Activated T-cell treated with anti-CD3 and anti-CD28 coated beads for 4 hours (primary cell): ENCODE results near the gene UCHL3.
"Not testable (repeated sequence)": the region's sequence is repeated elsewhere in the genome, so short reads cannot be mapped to it uniquely, and the experiment has no call there.

Experiments
- DNase-seq: peaks from one replicate; pipeline ENCODE4 v3.0.0-alpha.2; 2020

UCHL3 gene

DNA sequence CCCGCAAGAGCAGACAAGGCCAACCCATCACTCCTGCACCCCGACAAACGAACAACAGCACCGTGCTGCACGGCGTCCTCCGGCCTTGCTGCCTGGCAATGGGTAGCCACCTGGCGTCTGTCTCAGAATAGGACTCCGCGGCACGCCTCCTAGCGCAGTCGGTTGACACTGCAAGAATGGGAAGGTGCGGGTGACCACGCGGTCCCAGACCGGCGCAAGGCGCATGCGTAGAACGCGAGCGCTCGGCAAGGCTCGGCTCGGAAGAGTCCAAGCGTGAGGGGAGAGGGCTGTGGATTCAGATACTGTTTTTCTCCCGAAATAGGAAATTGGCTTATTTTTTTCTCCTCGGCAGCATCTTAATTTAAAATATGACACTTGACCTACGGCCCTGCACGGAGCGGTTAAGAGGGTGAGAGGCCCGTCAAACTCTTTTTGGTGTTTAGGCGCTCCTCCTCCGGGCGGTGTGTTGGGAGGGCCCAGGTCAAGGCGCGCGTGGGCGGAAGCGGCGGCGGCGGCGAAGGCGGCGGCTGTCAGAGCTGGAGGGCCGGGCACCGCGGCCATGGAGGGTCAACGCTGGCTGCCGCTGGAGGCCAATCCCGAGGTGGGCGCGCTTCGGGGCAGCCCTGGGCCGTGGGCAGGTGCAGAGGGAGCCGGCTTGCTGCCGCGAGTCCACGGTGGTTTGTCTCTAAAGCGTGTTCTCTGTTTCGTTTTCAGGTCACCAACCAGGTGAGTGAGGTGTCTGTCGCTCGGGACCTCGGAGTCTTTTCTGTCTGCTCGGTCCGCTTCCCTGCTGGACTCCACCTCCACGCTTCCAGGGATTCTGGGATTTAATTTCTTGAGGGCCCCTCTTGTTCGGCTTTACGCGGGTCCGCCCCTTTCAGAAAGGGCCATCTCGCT lies at the start of gene UCHL3:
TSS of gene UCHL3 (plus strand) at position 530 of the 897 bp plus-strand sequence. CDS start at position 560, 30 bp downstream.
- DNase-seq = peak; percentile 97

DNA sequence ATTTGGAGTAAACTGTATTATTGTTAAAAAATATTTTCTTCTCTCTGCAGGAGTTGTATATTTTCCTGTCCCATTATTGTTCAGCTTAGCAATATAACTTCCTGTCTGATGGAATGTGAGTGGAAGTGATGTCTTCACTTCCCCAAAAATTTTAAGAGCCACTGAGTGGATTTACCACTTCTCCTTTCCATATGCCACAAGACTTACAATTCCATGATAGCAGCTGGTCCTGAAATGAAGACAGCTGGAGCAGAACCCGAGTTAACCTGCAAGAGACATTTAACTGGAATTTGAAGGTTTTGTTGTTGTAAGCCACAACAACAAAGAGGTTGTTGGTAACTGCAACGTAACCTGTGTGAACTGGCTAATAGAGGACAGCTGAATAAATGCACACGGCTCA lies 44.3 kb upstream of the UCHL3 start:
- DNase-seq = no peak

DNA sequence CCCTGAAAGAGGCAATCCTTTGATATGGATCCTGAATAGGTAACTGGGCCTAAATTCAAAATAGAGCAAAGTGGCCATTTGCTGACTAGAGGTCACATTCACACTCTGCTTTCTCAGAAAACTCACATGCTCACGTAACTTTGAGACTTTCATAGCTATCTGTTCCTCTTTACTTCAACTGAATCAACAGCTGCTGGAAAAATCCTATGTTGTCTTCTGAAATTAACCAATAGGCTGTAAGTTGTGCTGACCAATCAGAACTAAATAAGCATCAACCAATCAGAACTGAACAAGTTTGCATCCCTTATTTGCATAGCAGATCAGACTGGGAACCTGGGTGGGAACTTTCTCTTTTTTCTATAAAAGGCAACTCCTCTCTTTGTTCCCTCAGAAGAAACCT lies 43.6 kb upstream of the UCHL3 start:
- DNase-seq = no peak

DNA sequence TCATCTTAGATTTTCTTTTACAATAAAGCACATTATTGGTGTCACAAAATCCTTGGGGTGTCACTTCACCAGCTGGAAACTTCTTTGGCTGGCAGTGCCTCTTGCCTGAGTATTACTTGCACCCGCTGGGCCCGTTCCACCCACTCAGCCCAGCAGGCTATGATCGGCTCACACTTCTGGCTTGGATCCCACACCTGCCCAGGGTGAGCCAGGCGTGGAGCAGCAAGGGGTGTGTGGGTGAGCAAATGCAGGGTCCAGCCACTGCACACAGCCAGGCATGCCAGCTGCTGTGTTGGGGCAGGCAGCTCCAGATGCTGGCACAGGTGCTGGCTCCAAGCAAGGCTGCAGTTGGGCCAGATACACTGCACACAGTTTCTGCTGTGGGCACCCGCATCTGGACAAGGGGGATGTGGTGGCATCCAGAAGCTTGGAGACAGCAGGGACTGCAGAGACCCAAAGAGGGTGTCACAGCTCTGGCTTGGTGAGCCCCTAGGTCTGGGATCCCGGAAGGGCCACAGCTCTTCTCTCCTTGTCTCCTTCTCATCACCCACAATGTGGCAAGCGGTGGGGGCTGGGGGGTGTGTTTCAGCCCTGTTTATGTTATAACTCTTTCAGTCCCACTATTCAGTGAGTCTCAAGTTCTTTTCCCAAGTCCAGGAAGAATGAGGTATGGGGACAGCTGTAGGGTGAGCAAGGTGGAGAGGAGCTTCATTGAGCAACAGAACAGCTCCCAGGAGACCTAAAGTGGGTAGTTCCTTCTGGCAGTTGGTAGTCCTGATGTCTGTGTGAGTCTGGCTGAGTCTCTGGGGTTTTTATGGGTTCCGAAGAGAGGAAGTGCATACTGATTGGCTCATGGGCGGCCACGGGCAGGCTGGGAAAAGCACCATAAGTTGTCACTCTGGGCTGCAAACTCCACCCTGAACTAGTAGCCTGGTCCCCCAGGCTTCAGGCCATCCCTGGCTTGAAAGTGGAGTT lies 42.3 kb upstream of the UCHL3 start:
- DNase-seq = no peak

DNA sequence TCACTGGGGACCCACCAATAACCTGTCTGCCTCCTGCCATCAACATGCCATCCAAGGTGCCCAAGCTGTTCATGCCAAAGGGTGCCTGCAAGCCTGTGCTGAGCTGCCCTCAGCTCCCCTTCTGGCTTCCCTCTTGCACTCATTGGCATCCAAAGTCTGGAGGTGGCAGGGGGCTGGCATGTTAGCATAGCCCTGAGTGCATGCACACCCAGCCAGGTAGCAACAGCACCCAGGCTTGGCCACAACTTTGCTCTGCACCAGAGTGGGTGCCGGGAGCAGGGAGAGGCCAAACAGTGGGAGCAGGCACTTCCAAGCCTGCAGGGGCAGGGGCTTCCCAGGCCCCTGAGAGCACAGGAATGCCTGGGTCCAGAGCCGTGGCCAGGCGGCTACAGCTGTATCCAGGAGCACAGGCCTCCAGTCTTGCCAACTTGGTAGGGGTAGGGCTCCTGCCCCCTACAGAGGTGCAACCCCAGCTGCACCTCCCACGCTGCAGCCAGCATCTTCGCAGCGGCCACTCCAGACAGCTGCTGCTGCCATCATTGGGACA lies 41.5 kb upstream of the UCHL3 start:
- DNase-seq = no peak

DNA sequence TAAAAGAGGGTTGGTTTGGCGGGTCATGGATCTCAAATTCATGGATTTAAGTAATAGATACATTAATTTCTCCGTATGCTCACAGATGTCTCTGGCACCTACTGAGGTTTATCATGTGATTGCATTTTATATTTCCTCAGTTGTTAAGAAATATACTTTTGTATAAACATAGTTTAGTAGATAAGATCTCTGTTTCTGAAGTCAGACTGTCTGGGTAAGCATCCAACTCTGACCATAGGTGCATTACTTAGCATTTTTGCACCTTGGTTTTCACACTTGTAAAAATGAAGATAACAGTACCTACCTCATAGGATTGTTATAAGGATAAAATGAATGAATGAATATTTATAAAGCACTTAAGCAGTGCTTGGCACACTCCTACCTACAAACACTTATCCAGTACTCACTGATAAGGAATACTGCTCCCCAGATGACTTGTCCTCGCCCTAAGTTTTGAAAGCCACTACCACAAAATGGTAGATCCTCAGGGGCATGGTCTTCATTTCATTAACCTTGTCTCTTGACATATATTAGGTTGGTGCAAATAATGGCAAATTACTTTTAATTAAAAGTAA lies 38.5 kb upstream of the UCHL3 start:
- no peak for DNase-seq

DNA sequence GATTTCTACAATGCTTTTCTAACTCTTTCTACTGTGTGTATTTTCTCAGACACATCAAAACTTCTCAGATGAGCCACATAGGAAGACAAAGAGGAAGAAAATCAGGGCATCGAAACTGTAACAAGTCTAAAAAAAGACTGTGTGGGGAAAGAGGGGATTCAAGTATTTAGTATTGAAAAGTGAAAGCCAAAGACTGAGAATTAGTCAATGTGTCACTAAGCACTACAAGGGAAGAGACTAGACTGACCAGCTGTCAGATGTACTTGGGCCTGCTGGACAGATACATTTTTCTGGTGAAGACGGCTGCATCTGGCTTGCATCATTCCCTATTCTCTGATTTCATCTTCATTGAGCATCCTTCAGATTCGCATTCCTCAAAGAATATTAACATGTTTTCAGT lies 37.3 kb upstream of the UCHL3 start:
- DNase-seq = no peak

DNA sequence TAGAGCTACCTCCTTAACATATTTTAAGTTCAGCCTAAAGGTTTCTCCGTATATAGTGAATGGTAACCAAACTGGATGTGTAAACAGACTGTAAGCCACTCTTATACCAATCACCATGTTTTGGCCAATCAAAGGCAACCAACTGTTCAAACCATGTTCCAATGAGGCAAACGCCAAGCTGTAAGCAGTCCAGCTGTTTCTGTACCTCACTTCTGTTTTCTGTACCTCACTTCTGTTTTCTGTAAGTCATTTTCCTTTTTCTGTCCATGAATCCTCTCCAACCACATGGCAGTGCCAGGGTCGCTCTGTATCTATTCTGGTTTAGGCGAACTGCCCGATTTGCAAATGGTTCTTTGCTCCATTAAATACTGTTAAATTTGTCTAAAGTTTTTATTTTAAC lies 36.3 kb upstream of the UCHL3 start:
- no peak for DNase-seq

DNA sequence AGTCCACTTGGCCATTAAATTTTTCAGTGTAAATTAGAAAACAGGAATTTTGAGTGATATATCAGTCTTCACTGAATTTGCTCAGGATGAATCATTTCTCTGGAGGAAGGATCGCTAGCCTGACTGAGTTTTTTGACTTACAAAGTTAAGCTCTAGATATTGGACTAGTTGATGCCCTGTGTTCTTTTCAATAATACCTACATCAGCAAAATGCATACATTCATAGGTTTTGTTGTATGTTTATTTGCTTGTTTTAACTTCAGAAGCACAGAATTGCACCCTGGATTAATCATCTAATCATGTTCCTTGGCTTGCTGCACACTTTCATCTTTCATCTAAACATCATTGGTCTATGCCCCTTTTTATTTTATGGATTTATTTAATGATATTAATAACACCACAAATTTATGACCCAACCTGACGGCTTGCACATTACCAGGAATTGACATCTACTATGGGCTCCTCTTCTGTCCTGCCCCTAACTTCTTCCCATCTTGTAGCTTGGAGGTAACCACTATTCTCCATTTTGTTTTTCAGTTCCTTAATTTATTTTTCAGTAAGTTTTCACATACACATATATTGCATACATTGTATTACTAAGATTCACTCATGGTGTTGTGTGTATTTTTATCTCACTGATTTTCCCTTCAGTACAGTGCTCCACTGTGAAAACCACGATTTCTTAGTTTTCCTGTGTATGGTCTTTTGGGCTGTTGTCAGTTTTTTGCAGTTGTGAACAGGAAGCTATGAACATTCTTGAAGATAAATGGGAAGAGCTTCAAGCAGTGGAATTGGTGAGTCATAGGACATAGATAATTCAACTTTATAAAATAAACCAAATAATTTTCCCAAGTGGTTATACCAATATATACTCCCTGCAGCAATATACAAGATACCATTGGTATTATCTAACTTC lies 35.3 kb upstream of the UCHL3 start:
- no peak for DNase-seq

DNA sequence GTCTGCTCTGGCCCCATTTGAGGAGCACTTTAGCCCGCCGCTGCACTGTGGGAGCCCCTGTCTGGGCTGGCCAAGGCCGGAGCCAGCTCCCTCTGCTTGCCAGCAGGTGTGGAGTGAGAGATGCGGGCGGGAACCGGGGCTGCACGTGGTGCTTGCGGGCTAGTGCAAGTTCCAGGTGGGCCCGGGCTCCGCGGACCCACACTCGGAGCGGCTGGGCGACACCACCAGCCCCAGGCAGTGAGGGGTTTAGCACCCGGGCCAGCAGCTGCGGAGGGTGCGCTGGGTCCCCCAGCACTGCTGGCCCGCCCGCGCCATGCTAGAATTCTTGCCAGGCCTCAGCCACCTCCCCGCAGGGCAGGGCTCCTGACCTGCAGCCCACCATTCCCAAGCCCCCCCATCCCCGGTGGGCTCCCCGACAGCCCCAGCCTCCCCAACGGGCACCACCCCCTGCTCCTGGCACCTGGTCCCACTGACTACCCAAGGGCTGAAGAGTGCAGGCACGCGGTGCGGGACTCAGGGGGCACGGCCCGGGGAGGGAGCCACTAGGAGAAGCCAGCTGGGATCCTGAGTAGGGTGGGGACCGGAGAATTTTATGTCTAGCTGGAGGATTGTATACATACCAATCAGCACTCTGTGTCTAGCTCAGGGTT lies 31.0 kb upstream of the UCHL3 start:
- DNase-seq = no peak

DNA sequence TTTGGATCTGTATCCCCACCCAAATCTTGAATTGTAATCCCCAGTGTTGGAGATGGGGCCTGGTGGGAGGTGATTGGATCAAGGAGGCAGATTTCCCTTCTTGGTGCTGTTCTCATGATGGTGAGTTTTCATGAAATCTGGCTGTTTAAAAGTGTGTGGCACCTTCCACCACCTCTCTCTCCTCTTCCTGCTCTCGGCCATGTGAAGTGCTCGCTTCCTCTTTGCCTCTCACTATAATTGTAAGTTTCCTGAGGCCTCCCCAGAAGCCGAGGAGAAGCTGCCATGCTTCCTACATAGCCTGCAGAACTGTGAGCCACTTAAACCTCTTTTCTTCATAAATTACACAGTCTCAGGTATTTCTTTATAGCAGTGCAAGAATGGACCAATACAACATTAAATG lies 27.6 kb upstream of the UCHL3 start:
- DNase-seq = no peak

DNA sequence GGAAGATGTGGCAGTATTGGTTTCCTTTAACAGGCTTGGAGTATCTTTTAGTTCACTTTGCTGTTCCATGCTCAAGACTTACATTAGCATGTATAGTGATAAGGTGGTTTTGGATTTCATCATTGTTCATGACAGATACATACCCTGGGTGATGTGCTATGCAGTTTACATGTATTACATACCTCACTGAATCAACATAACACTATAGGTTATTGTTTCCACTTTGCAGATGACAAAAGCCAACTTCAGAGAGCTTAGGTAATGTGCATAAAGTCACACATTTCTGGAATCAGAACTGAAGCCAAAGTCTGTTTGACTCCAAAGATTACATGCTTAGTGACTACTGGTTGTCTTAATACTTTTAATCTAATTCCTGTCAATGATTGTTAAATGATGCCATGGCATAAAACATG lies 19.0 kb upstream of the UCHL3 start:
- DNase-seq = no peak

DNA sequence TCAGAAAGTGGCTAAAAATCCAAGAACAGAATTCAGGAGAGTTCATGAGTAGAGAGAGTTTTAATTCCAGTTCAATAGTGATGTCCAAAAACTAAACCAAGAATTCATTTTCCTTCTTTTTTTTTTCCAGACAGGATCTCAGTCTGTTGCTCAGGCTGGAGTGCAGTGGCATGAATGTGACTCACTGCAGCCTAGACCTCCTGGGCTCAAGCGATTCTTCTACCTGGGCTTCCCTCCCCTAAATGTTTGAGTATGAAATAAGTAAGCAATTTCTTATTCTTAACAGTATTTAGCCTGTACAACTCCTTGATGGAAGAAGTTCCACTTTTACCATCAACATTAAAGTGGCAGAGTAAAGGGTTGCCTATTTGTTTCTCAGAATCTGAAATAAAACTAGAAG lies 15.7 kb upstream of the UCHL3 start:
- DNase-seq = no peak

DNA sequence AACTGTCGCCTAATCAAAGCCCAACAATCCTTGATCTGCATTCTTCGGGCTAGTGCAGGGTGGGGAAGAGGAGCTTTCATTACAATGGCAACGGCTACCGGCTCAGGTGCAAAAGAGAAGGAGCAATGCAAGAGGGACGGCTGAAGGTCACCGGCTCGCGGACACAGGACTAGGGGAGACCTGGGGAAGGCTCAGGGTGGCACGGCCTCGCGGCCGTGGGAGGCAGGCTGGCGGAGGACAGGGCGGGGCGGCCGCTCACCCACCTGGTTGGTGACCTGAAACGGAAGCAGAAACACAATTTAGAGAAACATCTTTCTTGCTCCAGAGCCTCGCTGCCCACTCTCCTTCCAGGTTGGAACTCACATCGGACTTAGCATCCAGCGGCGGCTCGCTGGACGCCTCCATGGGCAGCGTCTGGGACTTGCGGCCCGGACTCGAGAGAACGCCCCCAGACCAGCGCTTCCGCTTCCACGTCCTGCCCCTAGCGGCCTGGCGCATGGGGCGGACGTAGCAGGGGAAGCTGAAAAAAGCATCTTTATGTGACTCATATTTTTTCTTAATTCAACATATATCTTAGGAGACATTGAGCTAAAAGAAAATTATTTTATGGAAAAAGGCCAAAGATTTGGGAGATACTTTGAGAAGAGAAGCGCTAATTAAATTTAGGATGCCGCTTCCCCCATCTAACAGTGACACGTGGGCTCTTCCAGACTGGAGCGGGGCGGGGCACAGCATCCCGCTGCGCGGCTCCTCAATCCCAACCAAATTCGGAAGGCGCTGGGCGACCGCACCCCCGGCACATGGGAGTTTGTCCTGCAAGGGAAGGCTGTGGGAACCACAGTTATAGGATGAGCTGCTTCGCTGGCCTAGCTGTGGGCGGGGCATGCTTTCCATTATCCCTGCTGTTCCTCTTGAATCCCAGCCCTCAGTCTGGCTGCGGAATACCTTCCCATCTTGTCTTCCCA lies 11.9 kb upstream of the UCHL3 start, which contains the start of gene COMMD6:
TSS of gene COMMD6 (minus strand) at position 441 of the 965 bp plus-strand sequence. CDS start at position 405, 36 bp downstream.
- peak; percentile 50 for DNase-seq

DNA sequence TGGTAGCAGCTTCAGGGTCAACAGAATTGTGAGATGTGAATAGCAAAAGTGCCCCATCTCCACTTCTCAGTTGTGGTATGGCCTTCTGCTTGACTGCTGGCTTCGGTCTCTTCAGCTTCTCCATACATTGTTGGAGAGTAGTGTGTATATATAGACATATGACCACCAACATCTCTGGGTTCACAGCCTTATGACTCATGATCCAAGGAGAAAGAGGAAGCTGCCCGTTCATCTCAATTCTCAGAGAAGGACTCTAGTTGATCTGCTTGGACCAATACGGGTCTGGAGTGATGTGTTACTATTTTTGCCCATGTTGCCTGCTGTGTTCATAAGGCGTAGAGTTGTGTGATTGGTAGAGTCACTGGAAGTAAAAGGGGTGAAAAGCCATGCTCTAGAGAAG lies 8.3 kb upstream of the UCHL3 start:
- DNase-seq = no peak

DNA sequence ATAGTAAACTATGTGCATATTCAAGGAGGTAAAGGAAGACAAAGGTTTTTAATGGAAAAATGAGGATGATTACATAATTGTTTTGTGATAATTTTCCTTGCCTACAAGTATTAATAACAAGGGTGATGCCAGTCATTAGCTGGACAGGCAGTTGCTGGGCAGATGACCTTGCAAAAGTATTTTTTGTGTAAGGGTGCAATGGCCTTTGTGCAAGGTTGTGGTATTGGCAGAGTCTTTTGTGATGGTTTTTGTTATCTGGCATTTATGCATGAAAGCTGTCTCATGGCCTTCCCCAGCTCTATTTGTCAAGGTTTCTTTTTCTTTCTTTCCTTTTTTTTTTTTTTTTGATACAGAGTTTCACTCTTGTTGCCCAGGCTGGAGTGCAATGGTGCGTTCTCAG lies 7.6 kb upstream of the UCHL3 start:
- no peak for DNase-seq

DNA sequence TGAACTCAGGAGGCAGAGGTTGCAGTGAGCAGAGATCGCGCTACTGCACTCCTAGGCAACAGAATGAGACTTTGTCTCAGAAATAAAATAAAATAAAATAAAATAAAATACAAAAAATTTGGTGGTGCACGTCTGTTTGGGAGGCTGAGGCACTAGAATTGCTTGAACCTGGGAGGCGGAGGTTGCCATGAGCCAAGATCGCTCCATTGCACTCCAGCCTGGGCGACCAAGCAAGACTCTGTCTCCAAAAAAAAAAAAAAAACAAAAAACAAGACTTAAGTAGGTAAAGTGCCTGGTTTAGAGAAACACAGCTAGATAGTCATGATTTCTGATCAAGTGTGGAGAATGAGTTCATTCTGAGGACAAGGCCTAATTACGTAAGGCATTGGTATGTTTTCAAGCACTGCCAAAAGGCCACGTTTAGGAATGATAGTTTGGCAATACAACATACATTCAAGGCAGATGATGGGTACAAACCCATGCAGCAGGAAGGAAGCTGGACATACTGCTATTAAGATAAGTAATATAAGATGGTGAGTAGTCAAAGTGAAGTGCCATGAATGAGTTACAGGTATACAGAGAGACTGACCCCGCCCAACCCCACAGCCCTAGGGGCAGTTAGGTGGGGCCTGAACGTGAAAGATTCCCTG lies 4.8 kb upstream of the UCHL3 start:
- no peak for DNase-seq

DNA sequence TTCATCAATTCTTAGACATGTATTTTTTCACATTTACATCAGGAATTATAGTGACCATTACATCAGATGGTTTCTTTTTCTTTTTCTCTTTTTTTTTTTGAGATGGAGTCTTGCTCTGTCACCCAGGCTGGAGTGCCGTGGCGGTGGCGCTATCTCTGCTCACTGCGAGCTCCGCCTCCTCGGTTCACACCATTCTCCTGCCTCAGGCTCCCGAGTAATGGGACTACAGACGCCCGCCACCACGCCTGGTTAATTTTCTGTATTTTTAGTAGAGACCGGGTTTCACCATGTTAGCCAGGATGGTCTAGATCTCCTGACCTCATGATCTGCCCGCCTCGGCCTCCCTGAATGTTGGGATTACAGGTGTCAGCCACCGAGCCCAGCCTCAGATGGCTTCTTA lies 4.2 kb upstream of the UCHL3 start:
- DNase-seq = not testable (repeated sequence)

DNA sequence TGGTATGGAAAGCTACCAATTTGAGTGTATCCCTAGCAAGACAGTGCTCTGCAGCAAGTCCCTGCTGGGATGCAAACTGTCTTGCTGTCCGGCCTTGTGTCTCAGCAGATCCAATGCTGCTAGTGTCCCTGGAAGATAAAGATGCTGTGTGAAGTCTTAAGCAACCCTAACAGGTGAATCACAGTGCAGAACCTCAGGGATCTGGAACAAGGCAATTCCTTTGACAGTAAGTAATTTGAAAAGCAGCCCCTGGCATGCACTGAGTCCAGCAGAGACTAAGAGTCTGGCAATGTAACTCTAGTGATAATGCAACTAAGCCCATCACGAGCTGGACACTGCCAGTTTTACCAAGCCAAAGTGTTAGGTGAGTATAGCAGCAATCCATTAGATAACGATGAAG lies 1.7 kb upstream of the UCHL3 start:
- DNase-seq = no peak
